ENCODE measurements around the gene LEPROT. TPM values are rescaled to one million over a fixed set of nuclear protein-coding genes. Genes with fewer than 3 reads are reported as not detected.

Gene LEPROT
- total and polyA plus RNA-seq, 12 donors: 26.2 to 55.5 (median 39.2) TPM

- H3K27ac ChIP-seq: peak overlapping the region in 3 of 10 donors; percentile 11 to 80 (median 16)
- no peaks in the 10 kb centered on the region for H3K36me3 ChIP-seq
- WGBS, 2 donors: 38 to 68% methylated on average over 2 of the region's 2 CpGs
- no peak for DNase-seq
- H3K4me3 ChIP-seq: no peak overlapping the region
- TF ChIP-seq, protein P1, sequence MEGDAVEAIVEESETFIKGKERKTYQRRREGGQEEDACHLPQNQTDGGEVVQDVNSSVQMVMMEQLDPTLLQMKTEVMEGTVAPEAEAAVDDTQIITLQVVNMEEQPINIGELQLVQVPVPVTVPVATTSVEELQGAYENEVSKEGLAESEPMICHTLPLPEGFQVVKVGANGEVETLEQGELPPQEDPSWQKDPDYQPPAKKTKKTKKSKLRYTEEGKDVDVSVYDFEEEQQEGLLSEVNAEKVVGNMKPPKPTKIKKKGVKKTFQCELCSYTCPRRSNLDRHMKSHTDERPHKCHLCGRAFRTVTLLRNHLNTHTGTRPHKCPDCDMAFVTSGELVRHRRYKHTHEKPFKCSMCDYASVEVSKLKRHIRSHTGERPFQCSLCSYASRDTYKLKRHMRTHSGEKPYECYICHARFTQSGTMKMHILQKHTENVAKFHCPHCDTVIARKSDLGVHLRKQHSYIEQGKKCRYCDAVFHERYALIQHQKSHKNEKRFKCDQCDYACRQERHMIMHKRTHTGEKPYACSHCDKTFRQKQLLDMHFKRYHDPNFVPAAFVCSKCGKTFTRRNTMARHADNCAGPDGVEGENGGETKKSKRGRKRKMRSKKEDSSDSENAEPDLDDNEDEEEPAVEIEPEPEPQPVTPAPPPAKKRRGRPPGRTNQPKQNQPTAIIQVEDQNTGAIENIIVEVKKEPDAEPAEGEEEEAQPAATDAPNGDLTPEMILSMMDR (IDR thresholded peaks at IDR 0.05): no peak
- peak in 1 of 8 donors; percentile 25 for ATAC-seq
- H3K4me1 ChIP-seq: peaks cover 0 to 47% (median 20%) of the 10 kb centered on the region in 9 donors
- H3K27me3 ChIP-seq: no peaks in the 10 kb centered on the region
- peaks cover 0 to under 1% (median 0%) of the 10 kb centered on the region in 11 donors for H3K9me3 ChIP-seq
- intact Hi-C loops (cut with DNase I): loop anchor here in 1 of 10 donors (10.0 kb wide), 1 partner anchor 53 kb away; no protein-coding TSS in a partner anchor
Observed at GRCh38 chr1:65471213-65471833, 50.9 kb downstream of the LEPROT start.

- Histone ChIP-seq H3K27me3 (no peaks in the 10 kb centered on the region), H3K9me3 (no peaks in the 10 kb centered on the region), H3K4me1 (peaks cover 0 to 53% (median 20%) of the 10 kb centered on the region in 9 donors), H3K4me3 (no peak overlapping the region), H3K36me3 (no peaks in the 10 kb centered on the region), H3K27ac (peak overlapping the region in 1 of 10 donors; percentile 80)
- intact Hi-C loops (cut with DNase I): loop anchor here in 1 of 10 donors (10.0 kb wide), 1 partner anchor 53 kb away; no protein-coding TSS in a partner anchor
- DNase-seq (no peak), ATAC-seq (peak in 3 of 8 donors; percentile 17 to 80 (median 35))
- TF ChIP-seq, protein P1 (IDR thresholded peaks at IDR 0.05): no peak
- WGBS, 2 donors: 72 to 75% methylated on average over 4 of the region's 4 CpGs
Observed at GRCh38 chr1:65471861-65472332, 51.4 kb downstream of the LEPROT start.

DNA sequence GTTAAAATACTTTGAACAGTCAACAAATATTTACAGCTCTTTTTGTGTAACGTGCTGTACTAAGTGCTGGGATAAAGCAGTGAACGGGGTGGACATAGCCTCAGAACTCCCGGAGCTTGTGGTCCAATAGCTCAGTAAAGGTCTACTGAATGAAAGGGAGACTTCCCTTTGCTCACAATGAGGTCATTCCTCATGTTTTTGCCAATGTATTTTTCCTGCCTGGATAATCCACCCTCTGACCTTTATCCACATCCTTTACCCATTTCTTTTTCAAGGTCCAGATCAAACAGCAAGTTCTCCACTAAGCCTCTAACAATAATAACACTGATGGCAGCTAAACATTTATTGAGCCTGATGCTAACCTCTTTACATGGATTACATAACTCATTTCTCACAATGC lies 55.9 kb downstream of the LEPROT start:
- H3K4me3 ChIP-seq: no peak overlapping the region
- H3K27me3 ChIP-seq: no peaks in the 10 kb centered on the region
- DNase-seq: no peak
- peak in 7 of 8 donors; percentile 28 to 90 (median 68) for ATAC-seq
- TF ChIP-seq, protein P1 (IDR thresholded peaks at IDR 0.05): no peak
- intact Hi-C loops (cut with DNase I): loop anchor here in 1 of 10 donors (10.0 kb wide), 1 partner anchor 48 kb away; no protein-coding TSS in a partner anchor
- no peaks in the 10 kb centered on the region for H3K9me3 ChIP-seq
- H3K4me1 ChIP-seq: peaks cover 0 to 27% (median 3%) of the 10 kb centered on the region in 9 donors
- H3K36me3 ChIP-seq: no peaks in the 10 kb centered on the region
- H3K27ac ChIP-seq: peak overlapping the region in 3 of 10 donors; percentile 25 to 42 (median 26)
- 57 to 60% methylated on average over 3 of the region's 3 CpGs for WGBS, 2 donors

DNA sequence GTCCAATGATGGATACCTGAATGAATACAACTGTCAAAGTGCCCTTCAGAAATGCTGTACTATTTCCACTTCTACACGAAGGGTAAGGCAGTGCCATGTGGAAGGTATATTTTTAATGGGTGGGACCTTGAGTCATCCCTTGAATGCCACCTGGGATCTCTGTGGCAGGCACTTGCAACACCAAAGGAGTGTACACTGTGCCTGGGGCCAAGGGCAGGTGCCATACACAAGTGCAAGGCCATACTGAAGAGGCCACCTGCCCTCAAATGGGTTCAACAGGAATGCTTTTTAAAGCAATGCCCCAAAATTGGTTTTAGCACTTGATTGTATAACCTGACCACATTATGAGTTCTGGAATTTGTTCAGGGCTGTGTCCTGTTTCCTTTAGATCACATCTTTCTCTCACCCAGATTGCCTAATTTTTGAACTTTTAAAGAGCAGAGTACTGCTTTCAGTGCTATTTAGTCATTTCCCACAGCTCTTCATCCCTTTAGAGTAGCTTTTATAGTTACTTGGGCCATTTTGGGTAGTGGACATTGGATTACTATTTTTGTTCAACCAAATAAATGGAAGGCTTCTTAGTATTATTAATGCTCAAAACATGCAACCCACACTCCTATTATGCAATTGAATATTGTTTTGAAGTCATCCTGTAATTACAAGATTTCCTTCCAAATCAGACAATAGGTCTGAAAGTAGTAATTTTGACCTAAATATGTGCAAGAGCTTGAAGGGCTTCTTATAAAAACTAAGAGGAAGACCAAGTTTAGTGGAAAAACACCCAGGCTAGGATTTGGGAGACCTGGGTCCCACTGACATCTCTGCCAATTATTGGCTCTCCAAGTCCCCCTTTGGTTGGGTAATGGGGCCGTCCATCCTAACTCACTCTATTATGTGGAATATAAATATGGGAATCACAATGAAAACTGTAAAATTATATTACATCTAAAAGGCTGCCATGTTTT lies 57.2 kb downstream of the LEPROT start:
- peak in 1 of 8 donors; percentile 41 for ATAC-seq
- no peak for DNase-seq
- TF ChIP-seq, protein P1 (IDR thresholded peaks at IDR 0.05): no peak
- 81 to 88% methylated on average over 2 of the region's 2 CpGs for WGBS, 2 donors
- Histone ChIP-seq H3K27me3 (no peaks in the 10 kb centered on the region), H3K4me1 (peaks cover 0 to 24% (median 3%) of the 10 kb centered on the region in 9 donors), H3K9me3 (no peaks in the 10 kb centered on the region), H3K4me3 (no peak overlapping the region), H3K27ac (peak overlapping the region in 1 of 10 donors; percentile 24), H3K36me3 (no peaks in the 10 kb centered on the region)
- intact Hi-C loops (cut with DNase I): loop anchor here in 1 of 10 donors (10.0 kb wide), 1 partner anchor 47 kb away; no protein-coding TSS in a partner anchor
